ENCODE data around the gene TMEM213. TPM values are rescaled to one million over a fixed set of nuclear protein-coding genes. Genes with fewer than 3 reads are reported as not detected.

The TMEM213 gene
- polyA plus RNA-seq, 1 donor from 2014 or later: not detected

- no peak overlapping the region for H2AFZ ChIP-seq (ENCODE audit: low read depth, low read length)
- no peaks in the 10 kb centered on the region for H3K79me2 ChIP-seq (replicated peaks; ENCODE audit: insufficient read depth, low read length)
- H4K20me1 ChIP-seq (ENCODE audit: insufficient read depth): no peaks in the 10 kb centered on the region
- no peaks in the 10 kb centered on the region for H3K9me3 ChIP-seq (ENCODE audit: low read length)
- H3K9me2 ChIP-seq (ENCODE audit: insufficient read depth, low read length): no peaks in the 10 kb centered on the region
- H3K27me3 ChIP-seq (ENCODE audit: insufficient read depth, low read depth, low read length): no peaks in the 10 kb centered on the region
- H3K27ac ChIP-seq (ENCODE audit: low read length): no peak overlapping the region
- TF ChIP-seq TAF1 (IDR thresholded peaks at IDR 0.05; ENCODE audit: low read depth) (no peak), RAD21 (conservative IDR thresholded peaks at IDR 0.05) (no peak), MXI1 (conservative IDR thresholded peaks at IDR 0.05; ENCODE audit: poor library complexity, severe bottlenecking) (no peak), EP300 (conservative IDR thresholded peaks at IDR 0.05; ENCODE audit: poor library complexity, severe bottlenecking) (no peak), POLR2AphosphoS5 (IDR thresholded peaks at IDR 0.05) (no peak), EZH2 (IDR thresholded peaks at IDR 0.05; ENCODE audit: borderline replicate concordance, insufficient read depth, low read length, poor library complexity, severe bottlenecking) (no peak), REST (IDR thresholded peaks at IDR 0.05; ENCODE audit: borderline replicate concordance) (no peak), SMC3 (conservative IDR thresholded peaks at IDR 0.05; ENCODE audit: poor library complexity) (no peak)
- H3F3A ChIP-seq (ENCODE audit: insufficient read depth, low read length, poor library complexity, severe bottlenecking): no peaks in the 10 kb centered on the region
- H3K4me3 ChIP-seq (ENCODE audit: low read length): no peak overlapping the region
- H3K36me3 ChIP-seq (ENCODE audit: insufficient read depth, low read length): peaks cover 4% of the 10 kb centered on the region
- no peak overlapping the region for H3K4me2 ChIP-seq (ENCODE audit: low read length)
- H3K9ac ChIP-seq (ENCODE audit: low read length): no peak overlapping the region
Observed at GRCh38 chr7:138880881-138881578, 83.2 kb downstream of the TMEM213 start.

- no peaks in the 10 kb centered on the region for H3F3A ChIP-seq (ENCODE audit: insufficient read depth, low read length, poor library complexity, severe bottlenecking)
- no peaks in the 10 kb centered on the region for H3K9me2 ChIP-seq (ENCODE audit: insufficient read depth, low read length)
- no peak overlapping the region for H3K4me2 ChIP-seq (ENCODE audit: low read length)
- no peaks in the 10 kb centered on the region for H4K20me1 ChIP-seq (ENCODE audit: insufficient read depth)
- H3K27me3 ChIP-seq (ENCODE audit: insufficient read depth, low read depth, low read length): no peaks in the 10 kb centered on the region
- H3K9me3 ChIP-seq (ENCODE audit: low read length): no peaks in the 10 kb centered on the region
- no peaks in the 10 kb centered on the region for H3K79me2 ChIP-seq (replicated peaks; ENCODE audit: insufficient read depth, low read length)
- H3K9ac ChIP-seq (ENCODE audit: low read length): no peak overlapping the region
- H3K4me3 ChIP-seq (ENCODE audit: low read length): no peak overlapping the region
- no peak for TF ChIP-seq EP300 (conservative IDR thresholded peaks at IDR 0.05; ENCODE audit: poor library complexity, severe bottlenecking)
- no peak for TF ChIP-seq TAF1 (IDR thresholded peaks at IDR 0.05; ENCODE audit: low read depth)
- TF ChIP-seq CTCF (IDR thresholded peaks at IDR 0.05; ENCODE audit: poor library complexity, severe bottlenecking): no peak
- no peak for TF ChIP-seq POLR2AphosphoS5 (IDR thresholded peaks at IDR 0.05)
- TF ChIP-seq RAD21 (conservative IDR thresholded peaks at IDR 0.05): no peak
- TF ChIP-seq EZH2 (IDR thresholded peaks at IDR 0.05; ENCODE audit: borderline replicate concordance, insufficient read depth, low read length, poor library complexity, severe bottlenecking): no peak
- no peak for TF ChIP-seq REST (IDR thresholded peaks at IDR 0.05; ENCODE audit: borderline replicate concordance)
- TF ChIP-seq MXI1 (conservative IDR thresholded peaks at IDR 0.05; ENCODE audit: poor library complexity, severe bottlenecking): no peak
- no peak for TF ChIP-seq SMC3 (conservative IDR thresholded peaks at IDR 0.05; ENCODE audit: poor library complexity)
- H3K27ac ChIP-seq (ENCODE audit: low read length): no peak overlapping the region
- peaks cover 4% of the 10 kb centered on the region for H3K36me3 ChIP-seq (ENCODE audit: insufficient read depth, low read length)
- no peak overlapping the region for H2AFZ ChIP-seq (ENCODE audit: low read depth, low read length)
Observed at GRCh38 chr7:138881579-138882188, 83.9 kb downstream of the TMEM213 start.
